Measurements from ENCODE around the gene SAMD13.
A peak's percentile ranks its signal among the peaks of the same experiment; 100 is the strongest.

Gene SAMD13

GRCh38 chr1:84382127-84382526, 80.6 kb downstream of the SAMD13 start:
- no peak for TF ChIP-seq CTCF (conservative IDR thresholded peaks at IDR 0.05; ENCODE audit: control insufficient read depth, insufficient read depth, low read depth, low read length)
- no peak overlapping the region for H3K4me3 ChIP-seq (ENCODE audit: control insufficient read depth, low read depth, low read length)
- DNase-seq (ENCODE audit: low read depth), result no peak

- no peak overlapping the region for H3K4me3 ChIP-seq (ENCODE audit: control insufficient read depth, low read depth, low read length)
- TF ChIP-seq CTCF (conservative IDR thresholded peaks at IDR 0.05; ENCODE audit: control insufficient read depth, insufficient read depth, low read depth, low read length), result no peak
- no peak for DNase-seq (ENCODE audit: low read depth)
These were observed 83.8 kb downstream of the SAMD13 start for GRCh38 chr1:84385347-84385746.

- DNase-seq (ENCODE audit: low read depth), result peak; percentile 12
- no peak for TF ChIP-seq CTCF (conservative IDR thresholded peaks at IDR 0.05; ENCODE audit: control insufficient read depth, insufficient read depth, low read depth, low read length)
- no peak overlapping the region for H3K4me3 ChIP-seq (ENCODE audit: control insufficient read depth, low read depth, low read length)
These were observed 85.4 kb downstream of the SAMD13 start for GRCh38 chr1:84386716-84387479.

- no peak overlapping the region for H3K4me3 ChIP-seq (ENCODE audit: control insufficient read depth, low read depth, low read length)
- TF ChIP-seq CTCF (conservative IDR thresholded peaks at IDR 0.05; ENCODE audit: control insufficient read depth, insufficient read depth, low read depth, low read length), result no peak
- no peak for DNase-seq (ENCODE audit: low read depth)
These were observed 86.1 kb downstream of the SAMD13 start for GRCh38 chr1:84387480-84388163.

GRCh38 chr1:84390226-84390625, 88.7 kb downstream of the SAMD13 start:
- DNase-seq (ENCODE audit: low read depth), result peak; percentile 56
- H3K4me3 ChIP-seq (ENCODE audit: control insufficient read depth, low read depth, low read length), result no peak overlapping the region
- TF ChIP-seq CTCF (conservative IDR thresholded peaks at IDR 0.05; ENCODE audit: control insufficient read depth, insufficient read depth, low read depth, low read length), result no peak

- TF ChIP-seq CTCF (conservative IDR thresholded peaks at IDR 0.05; ENCODE audit: control insufficient read depth, insufficient read depth, low read depth, low read length), result no peak
- no peak for DNase-seq (ENCODE audit: low read depth)
- no peak within 1 kb of the TSS for H3K4me3 ChIP-seq (ENCODE audit: control insufficient read depth, low read depth, low read length)
These were observed 97.0 kb downstream of the SAMD13 start, which contains the start of gene DNASE2B for GRCh38 chr1:84398175-84399155. Gene DNASE2B, plus strand, starts transcription at chr1:84398484. Its CDS starts 81 bp downstream, at chr1:84398565.
